ENCODE measurements around the gene CASS4.
A peak's percentile ranks its signal among the peaks of the same experiment; 100 is the strongest.
"Not testable (repeated sequence)": the region's sequence is repeated elsewhere in the genome, so short reads cannot be mapped to it uniquely, and the experiment has no call there.

CASS4 gene

DNA sequence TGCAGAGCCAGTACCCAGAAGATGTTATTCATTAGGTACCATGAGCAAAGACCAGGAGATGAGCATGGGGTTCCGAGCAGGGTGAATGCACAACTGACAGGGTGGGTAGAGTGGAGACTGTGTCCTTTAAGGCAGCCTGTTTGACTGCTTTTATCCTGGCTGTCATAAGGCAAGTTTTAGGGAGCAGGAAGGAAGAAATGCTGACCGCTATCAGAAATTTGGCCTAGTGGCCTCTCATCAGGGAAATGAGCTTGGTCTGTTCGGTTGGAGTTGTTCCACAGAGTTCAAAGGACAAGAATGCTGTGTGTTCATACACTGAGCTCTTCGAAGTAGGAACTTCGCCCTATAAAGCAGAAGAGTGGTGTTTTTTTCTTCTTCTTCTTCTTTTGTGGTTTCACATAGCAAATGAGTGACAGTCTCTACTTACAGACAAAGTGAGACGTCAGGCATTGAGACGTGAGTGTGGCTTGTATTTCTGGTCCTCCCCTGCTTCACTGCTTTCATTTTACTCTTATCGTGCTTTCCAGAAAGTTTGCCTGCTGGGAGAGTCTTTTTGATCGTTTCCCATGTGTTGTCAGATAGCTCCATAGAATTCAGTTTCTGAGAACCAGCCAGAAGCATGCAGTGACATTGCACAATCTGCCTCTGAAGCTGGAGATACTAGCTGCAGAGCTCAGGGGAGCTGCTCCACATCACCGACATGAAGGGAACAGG, at the start of gene CASS4:
CASS4 (plus strand) TSS at position 502 of the 714 bp plus-strand sequence; CDS start at position 701, 199 bp downstream.
- peak; percentile 36 for DNase-seq

GRCh38 chr20:56362833-56363413, 49.1 kb upstream of the CASS4 start:
- DNase-seq: no peak

- no peak for DNase-seq
Observed at GRCh38 chr20:56363491-56363890, 48.6 kb upstream of the CASS4 start.

DNA sequence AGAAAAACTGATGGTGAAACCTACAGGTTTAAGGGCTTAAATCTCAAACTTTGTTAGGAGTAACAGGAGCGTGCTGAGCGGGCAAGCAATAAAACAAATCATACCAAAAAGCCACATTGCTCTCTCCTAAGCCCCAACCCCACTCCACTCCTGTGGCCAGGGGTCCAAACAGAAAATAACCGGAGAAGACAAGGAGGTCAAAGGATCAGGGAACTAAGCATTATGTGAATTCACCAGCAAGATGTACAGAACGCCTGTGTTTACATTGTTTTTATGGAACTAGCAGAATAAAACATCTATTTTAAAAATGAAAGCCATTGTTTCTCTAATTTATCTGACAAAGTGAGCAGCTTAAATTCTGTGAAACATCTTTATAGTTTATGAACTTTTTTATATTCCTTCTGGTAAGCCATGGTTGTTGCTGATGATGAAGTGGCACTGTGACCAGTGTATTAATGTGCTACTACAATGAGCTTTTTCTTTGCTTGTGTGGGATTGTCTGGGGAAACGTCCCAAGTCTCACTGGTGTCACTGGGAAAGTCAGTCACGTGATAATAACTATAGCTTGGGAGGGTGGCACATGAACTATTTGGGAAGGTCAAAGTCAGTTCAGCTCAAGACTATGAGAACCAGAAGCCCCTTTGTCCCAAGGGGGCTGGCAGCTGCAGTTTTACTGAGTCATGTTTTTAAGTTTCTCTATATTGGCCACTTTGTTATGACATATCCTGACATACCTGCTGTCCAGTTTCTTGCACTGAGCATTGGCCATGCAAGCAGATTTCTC, 43.5 kb upstream of the CASS4 start:
- no peak for DNase-seq

DNA sequence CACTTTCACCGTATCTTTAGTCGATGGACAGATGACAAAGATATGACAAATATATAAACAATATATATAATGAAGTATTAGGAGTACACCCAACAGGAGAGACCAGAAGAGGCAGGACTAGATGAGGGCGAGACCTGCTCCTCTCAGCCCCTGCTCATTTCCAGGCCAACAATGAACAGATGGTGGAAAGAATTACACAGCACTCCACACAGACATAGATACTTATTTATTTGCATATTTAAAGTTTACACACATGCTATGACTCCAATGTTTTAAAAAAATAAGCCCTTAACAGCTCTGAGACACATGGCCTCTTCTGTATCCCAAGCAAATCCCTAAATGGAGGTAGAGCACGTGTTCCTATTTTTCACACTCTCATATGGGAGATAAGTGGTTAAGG, 42.9 kb upstream of the CASS4 start:
- DNase-seq: no peak

DNA sequence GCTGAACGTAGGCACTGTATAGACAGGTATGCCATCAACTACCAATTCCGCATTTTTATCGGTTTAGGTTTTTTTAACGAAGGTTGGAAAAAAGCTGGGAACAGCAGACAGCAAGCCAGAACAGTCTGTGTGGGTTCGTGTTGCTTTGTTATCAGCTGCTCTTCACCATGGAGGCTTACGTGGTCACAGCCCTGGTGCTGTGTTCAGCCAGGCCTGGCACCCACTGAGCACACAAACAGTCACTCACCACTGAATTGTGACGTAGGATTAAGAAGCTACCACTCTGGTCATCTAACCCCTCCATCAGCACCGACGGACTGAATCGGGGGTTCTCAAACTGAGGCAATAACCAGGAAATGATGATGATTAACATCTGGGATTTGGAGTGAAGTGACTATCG, 40.1 kb upstream of the CASS4 start:
- no peak for DNase-seq

DNA sequence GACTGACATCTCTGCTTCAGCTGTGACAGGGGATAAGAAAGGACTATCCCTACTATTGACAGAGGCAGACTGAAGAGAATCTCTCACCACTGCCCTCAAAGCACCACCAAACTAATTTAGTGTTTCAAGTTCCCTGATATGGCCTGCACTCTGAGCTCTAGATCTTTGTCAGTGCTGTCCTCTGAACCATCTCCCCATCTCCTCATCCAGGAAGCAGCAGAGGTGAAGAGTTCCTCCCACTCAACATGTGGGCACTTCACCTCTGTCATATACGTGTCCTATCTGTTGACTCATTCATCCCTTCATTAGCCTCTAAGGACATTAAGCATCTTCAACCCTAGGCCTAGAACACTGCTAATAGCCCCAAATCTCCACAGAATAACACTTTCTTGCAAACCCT, 39.2 kb upstream of the CASS4 start:
- peak; percentile 34 for DNase-seq

GRCh38 chr20:56373942-56374341, 38.1 kb upstream of the CASS4 start:
- DNase-seq: peak; percentile 78

- DNase-seq: no peak
Observed at GRCh38 chr20:56376331-56376730, 35.7 kb upstream of the CASS4 start.

- DNase-seq: no peak
Observed at GRCh38 chr20:56378386-56378785, 33.7 kb upstream of the CASS4 start.

- DNase-seq: no peak
Observed at GRCh38 chr20:56380375-56380774, 31.7 kb upstream of the CASS4 start.

- no peak for DNase-seq
Observed at GRCh38 chr20:56381501-56381900, 30.6 kb upstream of the CASS4 start.

DNA sequence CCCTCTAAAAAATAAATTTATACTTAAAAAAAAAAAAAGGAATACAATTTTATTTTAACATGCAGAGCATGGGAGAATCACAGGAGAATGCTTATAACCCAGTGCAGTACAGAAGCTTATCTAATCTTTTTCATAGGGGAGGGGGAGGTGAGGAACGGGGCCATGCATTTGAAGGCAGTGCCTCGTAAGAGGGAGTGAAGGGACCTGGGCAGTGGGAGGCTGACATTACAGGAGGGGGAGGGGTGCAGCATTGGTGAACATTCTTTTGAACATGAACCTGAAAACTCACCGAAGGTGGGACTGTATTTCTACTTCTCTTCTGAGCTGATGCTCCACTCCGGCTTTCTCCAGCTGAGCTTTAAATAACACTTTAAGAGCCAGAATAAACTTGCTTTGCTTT, 29.4 kb upstream of the CASS4 start:
- DNase-seq: no peak

GRCh38 chr20:56383334-56383733, 28.7 kb upstream of the CASS4 start:
- DNase-seq: no peak

DNA sequence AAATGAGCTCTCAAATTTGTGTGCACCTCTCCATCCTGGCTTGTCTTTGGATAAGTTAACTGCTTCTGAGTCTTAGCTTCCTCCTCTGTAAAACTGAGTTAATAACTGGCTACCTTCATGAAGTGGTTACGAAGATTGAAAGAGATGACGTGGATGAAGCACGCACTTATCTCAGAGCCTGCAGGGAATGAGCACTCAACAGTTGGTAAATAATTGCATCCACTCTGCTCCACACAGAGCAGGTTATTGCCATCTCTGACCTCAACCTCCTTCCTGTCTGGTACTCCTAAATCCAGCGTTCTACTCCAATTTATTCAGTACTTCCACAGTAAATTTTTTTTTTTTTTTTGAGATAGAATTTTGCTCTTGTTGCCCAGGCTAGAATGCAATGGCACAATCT, 26.9 kb upstream of the CASS4 start:
- DNase-seq: no peak

GRCh38 chr20:56386219-56386618, 25.8 kb upstream of the CASS4 start:
- DNase-seq: no peak

- no peak for DNase-seq
Observed at GRCh38 chr20:56388882-56389281, 23.2 kb upstream of the CASS4 start.

- no peak for DNase-seq
Observed at GRCh38 chr20:56389807-56390206, 22.3 kb upstream of the CASS4 start.

GRCh38 chr20:56390396-56390795, 21.7 kb upstream of the CASS4 start:
- DNase-seq: not testable (repeated sequence)

DNA sequence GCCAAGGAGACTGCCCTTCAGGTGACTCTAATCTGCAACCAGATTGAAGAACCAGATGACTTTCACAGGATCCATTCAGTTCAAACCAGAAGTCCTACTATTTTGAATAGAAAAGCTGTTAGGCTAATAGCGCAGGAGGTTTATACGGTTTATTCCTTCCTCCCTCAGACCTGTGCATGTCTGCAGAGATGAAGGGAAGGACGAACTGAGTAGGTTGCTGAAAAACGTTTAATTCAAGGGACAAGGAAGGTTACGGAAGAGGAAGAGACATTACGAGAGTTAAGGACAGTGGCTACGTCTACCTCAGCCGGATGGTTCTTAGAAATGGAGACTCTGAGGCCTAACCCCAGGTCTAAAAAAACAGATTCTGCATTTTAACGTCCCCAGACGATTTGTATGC, 21.0 kb upstream of the CASS4 start:
- peak; percentile 16 for DNase-seq

GRCh38 chr20:56391596-56392131, 20.4 kb upstream of the CASS4 start:
- no peak for DNase-seq

GRCh38 chr20:56392132-56392880, 19.8 kb upstream of the CASS4 start, which contains the start of the genes AURKA and CSTF1:
Gene AURKA (minus strand): TSS chr20:56392215. CDS start chr20:56388197, 4,018 bp downstream.
Gene CSTF1 (plus strand): TSS chr20:56392645. CDS start chr20:56395553, 2,908 bp downstream.
- DNase-seq: peak; percentile 100
